GM13977 (cell line): Measurements from ENCODE around the gene CCDC159.
A peak's percentile ranks its signal among the peaks of the same experiment; 100 is the strongest.

Experiments used
- DNase-seq: peaks from one replicate; pipeline ENCODE4 v3.0.0; 2012; ENCODE audit warnings: low spot score
- in situ Hi-C: fragments of 300-500 bp; cut with MboI; formaldehyde crosslinking; loops from one replicate; pipeline ENCODE4 v1.12.0; 2022; ENCODE audit warnings: low sequenced_read_pairs, low pct_unique_long_range_greater_than_20kb, mixed read lengths, inconsistent platforms; ENCODE audit not compliant: unreplicated experiment
- TF ChIP-seq, protein P1 (sequence below): IDR thresholded peaks from 2 replicates; pipeline ENCODE4 v1.5.1; 2012; ENCODE audit warnings: mild to moderate bottlenecking, control low read depth; ENCODE audit not compliant: insufficient read depth; ENCODE audit errors: extremely low read depth, missing control alignments

The CCDC159 gene

GRCh38 chr19:11321191-11322126 is 24.9 kb upstream of the CCDC159 start:
- in situ Hi-C loops = no loop called here
- DNase-seq = no peak
- TF ChIP-seq, protein P1, sequence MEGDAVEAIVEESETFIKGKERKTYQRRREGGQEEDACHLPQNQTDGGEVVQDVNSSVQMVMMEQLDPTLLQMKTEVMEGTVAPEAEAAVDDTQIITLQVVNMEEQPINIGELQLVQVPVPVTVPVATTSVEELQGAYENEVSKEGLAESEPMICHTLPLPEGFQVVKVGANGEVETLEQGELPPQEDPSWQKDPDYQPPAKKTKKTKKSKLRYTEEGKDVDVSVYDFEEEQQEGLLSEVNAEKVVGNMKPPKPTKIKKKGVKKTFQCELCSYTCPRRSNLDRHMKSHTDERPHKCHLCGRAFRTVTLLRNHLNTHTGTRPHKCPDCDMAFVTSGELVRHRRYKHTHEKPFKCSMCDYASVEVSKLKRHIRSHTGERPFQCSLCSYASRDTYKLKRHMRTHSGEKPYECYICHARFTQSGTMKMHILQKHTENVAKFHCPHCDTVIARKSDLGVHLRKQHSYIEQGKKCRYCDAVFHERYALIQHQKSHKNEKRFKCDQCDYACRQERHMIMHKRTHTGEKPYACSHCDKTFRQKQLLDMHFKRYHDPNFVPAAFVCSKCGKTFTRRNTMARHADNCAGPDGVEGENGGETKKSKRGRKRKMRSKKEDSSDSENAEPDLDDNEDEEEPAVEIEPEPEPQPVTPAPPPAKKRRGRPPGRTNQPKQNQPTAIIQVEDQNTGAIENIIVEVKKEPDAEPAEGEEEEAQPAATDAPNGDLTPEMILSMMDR = peak; percentile 25

- TF ChIP-seq, protein P1 = no peak
- no peak for DNase-seq
- in situ Hi-C loops = no loop called here
Observed at GRCh38 chr19:11322269-11323024, 23.9 kb upstream of the CCDC159 start.

- in situ Hi-C loops = no loop called here
- no peak for DNase-seq
- TF ChIP-seq, protein P1 = no peak
Observed at GRCh38 chr19:11323601-11324078, 22.7 kb upstream of the CCDC159 start.

DNA sequence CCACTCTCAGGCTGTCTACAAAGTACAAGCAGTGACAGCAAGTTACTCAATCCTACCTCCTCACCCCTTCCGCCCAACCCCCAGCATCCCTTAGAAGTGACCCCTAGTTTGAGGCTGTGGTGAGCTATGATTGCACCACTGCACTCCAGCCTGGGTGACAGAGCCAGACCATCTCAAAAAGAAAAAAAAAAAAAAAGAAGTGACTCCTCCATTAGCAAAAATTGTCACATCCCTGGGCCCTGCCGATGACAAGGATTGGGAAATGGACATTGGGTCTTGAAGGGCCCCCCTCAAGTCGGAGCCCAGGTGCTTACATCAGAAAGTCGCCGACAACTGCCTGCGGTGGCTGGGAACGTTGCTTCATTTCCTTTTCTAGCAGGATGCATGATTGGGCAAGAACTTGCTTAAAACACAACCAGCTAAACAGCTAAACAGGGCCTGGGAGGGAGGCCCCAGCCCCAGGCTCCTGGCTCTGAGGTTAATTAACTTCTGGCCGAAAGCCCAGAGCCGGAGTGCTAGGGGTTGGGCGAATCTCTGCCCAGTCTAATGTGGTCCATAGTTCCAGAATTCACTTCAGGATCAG is 22.1 kb upstream of the CCDC159 start:
- in situ Hi-C loops = no loop called here
- TF ChIP-seq, protein P1 = no peak
- peak; percentile 64 for DNase-seq

GRCh38 chr19:11324748-11325389 is 21.4 kb upstream of the CCDC159 start:
- TF ChIP-seq, protein P1 = no peak
- DNase-seq = no peak
- in situ Hi-C loops = no loop called here

DNA sequence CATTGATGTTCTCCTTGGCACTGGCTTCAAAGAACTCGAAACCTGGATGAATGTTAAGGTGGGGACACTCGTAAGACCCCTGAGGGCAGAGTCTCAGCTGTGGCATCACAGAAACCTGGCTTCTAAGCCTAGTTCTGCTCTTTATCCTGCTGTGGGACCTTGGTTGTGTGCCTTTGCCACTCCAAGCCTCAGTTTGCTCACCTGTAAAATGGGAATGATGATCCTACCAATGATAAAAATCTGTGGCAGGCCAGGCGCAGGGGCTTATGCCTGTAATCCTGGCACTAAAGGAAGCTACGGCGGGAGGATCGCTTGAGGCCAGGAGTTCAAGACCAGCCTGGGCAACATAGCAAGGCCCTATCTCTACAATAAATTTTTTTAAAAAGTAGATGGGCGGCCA is 20.8 kb upstream of the CCDC159 start:
- no peak for DNase-seq
- TF ChIP-seq, protein P1 = no peak
- in situ Hi-C loops = no loop called here
